ENCODE measurements around the gene CHST12. TPM values are rescaled to one million over a fixed set of nuclear protein-coding genes. Genes with fewer than 3 reads are reported as not detected.

CHST12 gene
- total RNA-seq, 1 donor from 2014 or later: 15.3 TPM

DNA sequence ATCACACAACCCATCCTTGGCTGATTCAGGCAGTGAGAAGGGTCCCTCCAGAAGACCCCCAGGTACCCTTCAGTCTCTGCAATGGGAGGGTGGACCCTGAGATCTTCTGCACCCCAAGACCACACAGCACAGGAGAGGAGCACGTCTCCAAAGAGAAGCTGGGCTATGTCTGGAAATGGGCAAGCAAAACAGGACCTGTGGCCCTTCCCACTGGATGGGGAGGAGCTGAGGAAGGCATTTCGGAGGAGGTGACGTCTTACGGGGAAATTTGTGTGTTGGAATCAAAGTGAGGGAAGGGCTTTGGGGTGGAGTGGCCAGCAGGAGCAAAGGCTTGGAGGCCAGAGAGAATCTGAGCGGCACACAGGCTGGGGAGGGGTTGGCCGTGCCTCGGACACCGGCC, 56.3 kb downstream of the CHST12 start:
- H3K9me3 ChIP-seq (replicated peaks): no peaks in the 10 kb centered on the region
- H3K27ac ChIP-seq (replicated peaks): no peak overlapping the region
- DNase-seq: no peak
- TF ChIP-seq, protein P1, sequence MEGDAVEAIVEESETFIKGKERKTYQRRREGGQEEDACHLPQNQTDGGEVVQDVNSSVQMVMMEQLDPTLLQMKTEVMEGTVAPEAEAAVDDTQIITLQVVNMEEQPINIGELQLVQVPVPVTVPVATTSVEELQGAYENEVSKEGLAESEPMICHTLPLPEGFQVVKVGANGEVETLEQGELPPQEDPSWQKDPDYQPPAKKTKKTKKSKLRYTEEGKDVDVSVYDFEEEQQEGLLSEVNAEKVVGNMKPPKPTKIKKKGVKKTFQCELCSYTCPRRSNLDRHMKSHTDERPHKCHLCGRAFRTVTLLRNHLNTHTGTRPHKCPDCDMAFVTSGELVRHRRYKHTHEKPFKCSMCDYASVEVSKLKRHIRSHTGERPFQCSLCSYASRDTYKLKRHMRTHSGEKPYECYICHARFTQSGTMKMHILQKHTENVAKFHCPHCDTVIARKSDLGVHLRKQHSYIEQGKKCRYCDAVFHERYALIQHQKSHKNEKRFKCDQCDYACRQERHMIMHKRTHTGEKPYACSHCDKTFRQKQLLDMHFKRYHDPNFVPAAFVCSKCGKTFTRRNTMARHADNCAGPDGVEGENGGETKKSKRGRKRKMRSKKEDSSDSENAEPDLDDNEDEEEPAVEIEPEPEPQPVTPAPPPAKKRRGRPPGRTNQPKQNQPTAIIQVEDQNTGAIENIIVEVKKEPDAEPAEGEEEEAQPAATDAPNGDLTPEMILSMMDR (IDR thresholded peaks at IDR 0.05; ENCODE audit: borderline replicate concordance): no peak
- H3K36me3 ChIP-seq: no peaks in the 10 kb centered on the region
- no peaks in the 10 kb centered on the region for H3K27me3 ChIP-seq (ENCODE audit: low read depth)
- H3K4me1 ChIP-seq: no peaks in the 10 kb centered on the region
- intact Hi-C loops (cut with micrococcal nuclease): no loop called here
- H3K4me3 ChIP-seq: no peak overlapping the region

DNA sequence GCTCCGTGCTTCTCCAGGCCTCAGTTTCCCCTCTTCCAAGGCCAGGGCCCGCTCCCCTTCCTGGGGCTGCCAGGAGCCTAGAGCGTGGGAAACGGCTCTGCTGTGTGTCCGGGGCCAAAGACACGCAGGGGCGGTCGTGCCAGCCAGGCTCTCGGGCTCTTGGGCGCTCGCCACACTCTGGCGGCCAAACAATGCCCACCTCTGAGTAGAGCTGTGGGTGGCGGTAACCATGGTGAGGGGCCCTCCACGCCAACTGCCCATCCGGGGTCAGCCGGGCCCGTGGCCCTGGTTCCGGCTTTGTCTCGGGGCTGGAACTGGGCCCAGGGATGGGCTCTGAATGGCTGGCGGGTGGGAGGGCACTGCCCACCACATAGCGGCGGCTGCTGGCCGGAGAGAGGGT, 56.8 kb downstream of the CHST12 start:
- Histone ChIP-seq H3K36me3 (no peaks in the 10 kb centered on the region), H3K4me3 (no peak overlapping the region), H3K9me3 (replicated peaks) (no peaks in the 10 kb centered on the region), H3K4me1 (no peaks in the 10 kb centered on the region), H3K27me3 (ENCODE audit: low read depth) (no peaks in the 10 kb centered on the region), H3K27ac (replicated peaks) (no peak overlapping the region)
- DNase-seq: no peak
- TF ChIP-seq, protein P1 (IDR thresholded peaks at IDR 0.05; ENCODE audit: borderline replicate concordance): no peak
- intact Hi-C loops (cut with micrococcal nuclease): no loop called here

DNA sequence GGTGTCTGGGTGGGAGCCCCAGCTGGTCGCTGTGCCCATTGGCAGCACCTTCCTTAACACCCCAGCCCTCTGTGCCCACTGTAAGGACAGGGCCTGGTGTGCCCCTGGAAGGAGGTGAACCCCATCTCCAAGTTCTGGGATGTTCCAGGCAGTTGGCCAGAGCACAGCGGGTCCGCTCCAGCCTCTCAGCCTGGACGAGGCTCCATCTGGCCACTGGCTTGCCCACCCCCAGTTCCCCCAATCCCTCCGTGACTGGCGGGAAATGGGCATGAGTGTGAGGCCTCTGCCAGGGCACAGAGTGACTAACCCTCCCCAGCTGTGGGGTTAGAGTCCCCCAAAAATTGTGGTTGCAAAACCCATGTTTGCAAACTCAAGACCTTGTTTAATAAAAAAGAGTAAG, 57.2 kb downstream of the CHST12 start:
- H3K4me3 ChIP-seq: no peak overlapping the region
- no peaks in the 10 kb centered on the region for H3K4me1 ChIP-seq
- H3K27me3 ChIP-seq (ENCODE audit: low read depth): no peaks in the 10 kb centered on the region
- no peak overlapping the region for H3K27ac ChIP-seq (replicated peaks)
- H3K9me3 ChIP-seq (replicated peaks): no peaks in the 10 kb centered on the region
- DNase-seq: no peak
- TF ChIP-seq, protein P1 (IDR thresholded peaks at IDR 0.05; ENCODE audit: borderline replicate concordance): no peak
- intact Hi-C loops (cut with micrococcal nuclease): no loop called here
- H3K36me3 ChIP-seq: no peaks in the 10 kb centered on the region

DNA sequence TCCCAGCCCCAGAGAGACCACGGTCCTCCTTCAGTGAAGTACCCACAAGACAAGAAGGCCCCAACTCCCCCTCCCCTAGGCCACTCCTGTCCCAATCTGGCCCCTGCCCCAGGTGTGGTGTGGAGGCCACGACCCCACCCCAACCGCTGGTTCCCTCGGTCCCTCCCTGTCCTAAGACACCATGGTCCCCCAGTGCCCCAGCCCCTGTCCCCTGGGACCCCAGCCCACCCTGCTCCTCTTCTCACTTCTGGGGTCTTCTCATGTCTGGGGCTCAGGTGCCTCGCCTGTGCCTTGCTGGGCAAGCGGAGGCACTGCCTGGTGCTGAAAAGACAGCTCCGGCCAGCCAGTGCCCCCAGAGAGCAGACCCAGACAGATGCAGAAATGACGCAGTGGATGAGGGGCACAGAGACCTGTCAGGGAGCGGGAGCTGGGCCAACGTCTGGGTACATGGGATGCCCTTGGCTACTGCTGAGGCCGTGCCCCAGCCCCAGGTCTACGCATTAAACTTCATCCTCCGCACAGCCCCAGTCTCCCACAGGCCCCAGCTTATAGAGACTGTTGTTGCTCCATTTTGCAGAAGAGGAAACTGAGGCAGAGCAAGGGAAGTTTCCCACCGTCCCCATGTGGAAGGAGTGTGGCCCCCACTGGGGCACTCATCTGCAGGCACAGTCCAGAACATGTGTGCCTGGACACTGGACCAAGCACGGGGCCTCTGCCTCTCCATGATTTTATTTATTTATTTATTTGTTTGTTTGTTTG, 58.0 kb downstream of the CHST12 start:
- Histone ChIP-seq H3K36me3 (no peaks in the 10 kb centered on the region), H3K9me3 (replicated peaks) (no peaks in the 10 kb centered on the region), H3K4me3 (no peak overlapping the region), H3K27me3 (ENCODE audit: low read depth) (no peaks in the 10 kb centered on the region), H3K27ac (replicated peaks) (no peak overlapping the region), H3K4me1 (no peaks in the 10 kb centered on the region)
- DNase-seq: no peak
- TF ChIP-seq, protein P1 (IDR thresholded peaks at IDR 0.05; ENCODE audit: borderline replicate concordance): no peak
- intact Hi-C loops (cut with micrococcal nuclease): no loop called here

DNA sequence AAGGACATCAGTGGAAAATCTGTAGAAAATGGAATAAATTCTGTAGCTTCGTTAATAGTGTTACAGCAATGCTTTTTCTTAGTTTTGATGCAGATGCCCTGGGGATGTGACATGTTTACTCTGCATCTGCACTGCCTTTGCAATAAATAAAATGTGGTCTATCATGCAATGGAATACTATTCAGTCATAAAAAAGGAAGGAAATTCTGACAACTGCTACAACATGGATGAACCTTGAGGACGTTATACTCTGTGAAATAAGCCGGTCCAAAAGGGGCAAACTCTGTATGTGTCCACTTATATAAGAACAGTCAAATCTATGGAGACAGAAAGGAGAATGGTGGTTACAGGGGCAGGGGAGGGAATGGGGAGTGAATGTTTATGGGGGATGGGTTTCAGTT, 59.3 kb downstream of the CHST12 start:
- no peak overlapping the region for H3K27ac ChIP-seq (replicated peaks)
- no peaks in the 10 kb centered on the region for H3K9me3 ChIP-seq (replicated peaks)
- no peaks in the 10 kb centered on the region for H3K4me1 ChIP-seq
- intact Hi-C loops (cut with micrococcal nuclease): no loop called here
- H3K36me3 ChIP-seq: no peaks in the 10 kb centered on the region
- H3K27me3 ChIP-seq (ENCODE audit: low read depth): no peaks in the 10 kb centered on the region
- DNase-seq: no peak
- TF ChIP-seq, protein P1 (IDR thresholded peaks at IDR 0.05; ENCODE audit: borderline replicate concordance): no peak
- H3K4me3 ChIP-seq: no peak overlapping the region

All from left ventricle myocardium inferior (tissue), 1 donor.